ENCODE data around the gene ZFP57.

DNA sequence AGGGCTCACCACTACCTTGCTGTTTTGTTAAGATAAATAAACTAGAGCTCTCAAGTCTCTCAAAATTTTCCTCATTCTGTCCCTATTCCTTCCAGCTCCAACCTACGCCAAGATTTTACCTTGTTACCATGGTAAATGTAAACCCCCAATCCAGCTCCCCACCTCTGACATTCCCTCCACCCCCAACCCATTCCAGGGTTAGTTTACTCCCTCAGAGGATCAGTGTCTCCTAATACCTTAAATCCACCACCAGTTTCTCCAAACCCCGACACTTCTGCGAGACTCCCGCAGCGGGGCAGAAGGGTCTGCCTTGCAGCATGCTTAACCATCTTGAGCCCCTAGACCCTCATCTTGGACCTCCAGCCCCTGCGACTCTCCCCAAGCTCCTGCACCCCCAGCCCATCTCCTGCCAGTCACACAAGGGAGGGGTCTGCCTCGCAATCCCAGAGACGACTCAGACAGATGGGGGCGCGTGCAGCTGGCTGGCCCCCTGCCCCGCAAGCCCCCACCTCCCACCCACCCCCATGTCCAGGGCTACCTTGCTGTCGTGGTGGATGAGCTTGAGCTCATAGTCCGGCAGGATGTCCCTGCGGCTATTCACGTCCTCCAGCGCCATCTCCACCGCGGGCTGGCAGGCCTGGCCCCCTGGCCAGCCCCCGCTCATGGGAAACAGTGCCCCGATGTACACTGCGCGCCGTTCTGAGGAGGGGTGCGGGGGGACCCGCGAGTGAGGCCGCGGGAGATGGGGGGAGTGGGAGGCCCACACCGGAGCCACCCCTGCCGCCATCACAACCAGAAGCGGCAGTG lies 53.8 kb downstream of the ZFP57 start:
- TF ChIP-seq, protein P1, sequence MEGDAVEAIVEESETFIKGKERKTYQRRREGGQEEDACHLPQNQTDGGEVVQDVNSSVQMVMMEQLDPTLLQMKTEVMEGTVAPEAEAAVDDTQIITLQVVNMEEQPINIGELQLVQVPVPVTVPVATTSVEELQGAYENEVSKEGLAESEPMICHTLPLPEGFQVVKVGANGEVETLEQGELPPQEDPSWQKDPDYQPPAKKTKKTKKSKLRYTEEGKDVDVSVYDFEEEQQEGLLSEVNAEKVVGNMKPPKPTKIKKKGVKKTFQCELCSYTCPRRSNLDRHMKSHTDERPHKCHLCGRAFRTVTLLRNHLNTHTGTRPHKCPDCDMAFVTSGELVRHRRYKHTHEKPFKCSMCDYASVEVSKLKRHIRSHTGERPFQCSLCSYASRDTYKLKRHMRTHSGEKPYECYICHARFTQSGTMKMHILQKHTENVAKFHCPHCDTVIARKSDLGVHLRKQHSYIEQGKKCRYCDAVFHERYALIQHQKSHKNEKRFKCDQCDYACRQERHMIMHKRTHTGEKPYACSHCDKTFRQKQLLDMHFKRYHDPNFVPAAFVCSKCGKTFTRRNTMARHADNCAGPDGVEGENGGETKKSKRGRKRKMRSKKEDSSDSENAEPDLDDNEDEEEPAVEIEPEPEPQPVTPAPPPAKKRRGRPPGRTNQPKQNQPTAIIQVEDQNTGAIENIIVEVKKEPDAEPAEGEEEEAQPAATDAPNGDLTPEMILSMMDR (IDR thresholded peaks at IDR 0.05), result no peak
- TF ChIP-seq POLR2A (IDR thresholded peaks at IDR 0.05) (no peak), POLR2AphosphoS5 (IDR thresholded peaks at IDR 0.05) (no peak), EP300 (IDR thresholded peaks at IDR 0.05) (no peak)
